Mucosa of gallbladder (tissue), 1 donor: ENCODE measurements around the gene MAGED2. TPM values are rescaled to one million over a fixed set of nuclear protein-coding genes. Genes with fewer than 3 reads are reported as not detected.
"Not testable (repeated sequence)": the region's sequence is repeated elsewhere in the genome, so short reads cannot be mapped to it uniquely, and the experiment has no call there.

Source experiments
- DNase-seq: peaks from one replicate; pipeline ENCODE4 v3.0.0-alpha.2; 2020; ENCODE audit warnings: low spot score
- total RNA-seq: library from RNA; stranded (reverse); gene quantifications from one replicate; pipeline ENCODE4 v1.2.1, GENCODE V29; 2021
- donor health status: DM: no; HTN: no; CAD: no.

MAGED2 gene
- 145 TPM for total RNA-seq

- no peak for DNase-seq
Observed at GRCh38 chrX:54807524-54808108, at the start of gene MAGED2. MAGED2 (plus strand) TSS chrX:54807745; CDS start chrX:54809332, 1,587 bp downstream.

- DNase-seq: no peak
Observed at GRCh38 chrX:54758114-54759055, 49.2 kb upstream of the MAGED2 start.

GRCh38 chrX:54774391-54775094 is 33.0 kb upstream of the MAGED2 start:
- not testable (repeated sequence) for DNase-seq

GRCh38 chrX:54776061-54776460 is 31.5 kb upstream of the MAGED2 start:
- no peak for DNase-seq

GRCh38 chrX:54776987-54777672 is 30.4 kb upstream of the MAGED2 start:
- DNase-seq: no peak

GRCh38 chrX:54785901-54786300 is 21.6 kb upstream of the MAGED2 start:
- DNase-seq: no peak

- no peak for DNase-seq
Observed at GRCh38 chrX:54786967-54787366, 20.6 kb upstream of the MAGED2 start.

- no peak for DNase-seq
Observed at GRCh38 chrX:54788446-54788845, 19.1 kb upstream of the MAGED2 start.

- not testable (repeated sequence) for DNase-seq
Observed at GRCh38 chrX:54789405-54789804, 18.1 kb upstream of the MAGED2 start.

GRCh38 chrX:54794028-54794427 is 13.5 kb upstream of the MAGED2 start:
- no peak for DNase-seq

- no peak for DNase-seq
Observed at GRCh38 chrX:54794795-54795194, 12.8 kb upstream of the MAGED2 start.

- DNase-seq: no peak
Observed at GRCh38 chrX:54798137-54798536, 9.4 kb upstream of the MAGED2 start, which contains the start of gene ITIH6. ITIH6 (minus strand) TSS chrX:54798255; CDS start chrX:54798210, 45 bp downstream.

GRCh38 chrX:54799046-54799445 is 8.5 kb upstream of the MAGED2 start:
- DNase-seq: no peak

- DNase-seq: peak; percentile 51
Observed at GRCh38 chrX:54808109-54808604, 612 bp downstream of the MAGED2 start.

GRCh38 chrX:54808605-54809483 is 1.3 kb downstream of the MAGED2 start:
- DNase-seq: peak; percentile 94

GRCh38 chrX:54810532-54810931 is 3.0 kb downstream of the MAGED2 start:
- no peak for DNase-seq

- no peak for DNase-seq
Observed at GRCh38 chrX:54811301-54811885, 3.8 kb downstream of the MAGED2 start.

GRCh38 chrX:54812306-54812705 is 4.8 kb downstream of the MAGED2 start:
- no peak for DNase-seq

- no peak for DNase-seq
Observed at GRCh38 chrX:54817220-54817820, 9.8 kb downstream of the MAGED2 start.

- DNase-seq: no peak
Observed at GRCh38 chrX:54818221-54818620, 10.7 kb downstream of the MAGED2 start.
